ENCODE data around the gene PODXL. TPM values are rescaled to one million over a fixed set of nuclear protein-coding genes. Genes with fewer than 3 reads are reported as not detected.

PODXL gene
- total and polyA plus RNA-seq, 10 of the 15 experiments (the other 5 are each of a cell fraction or from before 2014, with no cell fraction given): 0.04 to 1.8 (median 0.38) TPM

GRCh38 chr7:131553931-131554330 is 2.5 kb downstream of the PODXL start:
- DNase-seq (ENCODE audit: low read depth, low spot score) (no peak), ATAC-seq (no peak), FAIRE-seq (no peak)
- Histone ChIP-seq H3K79me2 (ENCODE audit: control insufficient read depth, insufficient read depth, low read length) (no peaks in the 10 kb centered on the region), H3K27ac (ENCODE audit: control insufficient read depth, insufficient read depth) (no peak overlapping the region), H2AFZ (ENCODE audit: control insufficient read depth, low read depth, low read length) (no peak overlapping the region), H4K20me1 (ENCODE audit: control insufficient read depth, insufficient read depth) (peaks cover 5% of the 10 kb centered on the region; the same call in 1 of the 2 replicates), H3K9ac (ENCODE audit: control insufficient read depth, insufficient read depth, low read length) (no peak overlapping the region), H3K36me3 (ENCODE audit: control insufficient read depth in 2 of 2, insufficient read depth in 2 of 2, low read length in 1 of 2) (no peaks in the 10 kb centered on the region), H3K4me2 (ENCODE audit: control insufficient read depth, insufficient read depth) (no peak overlapping the region), H3K27me3 (replicated peaks in 1 of 2; ENCODE audit: control insufficient read depth in 2 of 2, insufficient read depth in 2 of 2, low read length in 1 of 2) (peaks cover 8 to 36% of the 10 kb centered on the region in 2 experiments), H3K9me3 (replicated peaks; ENCODE audit: control insufficient read depth, insufficient read depth, low read length) (no peaks in the 10 kb centered on the region), H3K4me3 (no peak overlapping the region), H3K4me1 (ENCODE audit: control insufficient read depth, insufficient read depth, low read length) (peaks cover 10% of the 10 kb centered on the region)
- SMC1A ChIA-PET (ENCODE audit: uncharacterized antibody, unreplicated experiment): interaction anchor here (0.6 kb wide), 1 partner anchor 45 kb away, joined by 3 read pairs; no protein-coding TSS in a partner anchor
- CTCF ChIA-PET: interaction anchor here (1.1 to 1.9 kb wide), 3 partner anchors 10 to 29 kb away, joined by 4 to 6 read pairs (median 5); no protein-coding TSS in a partner anchor
- in situ Hi-C loops (cut with MboI): no loop called here
- BruUV-seq (replicated peaks): no TSS peak
- RAD21 ChIA-PET (ENCODE audit: unreplicated experiment): no interaction called here
- TF ChIP-seq POLR2AphosphoS2 (IDR thresholded peaks at IDR 0.05; ENCODE audit: low read depth, low read length) (no peak), IRF3 (IDR thresholded peaks at IDR 0.05) (no peak), HDGF (IDR thresholded peaks at IDR 0.05) (no peak), USF2 (IDR thresholded peaks at IDR 0.05; ENCODE audit: borderline replicate concordance, low read depth, low read length) (no peak), SUZ12 (IDR thresholded peaks at IDR 0.05; ENCODE audit: unreplicated experiment) (no peak), CHD2 (IDR thresholded peaks at IDR 0.05; ENCODE audit: borderline replicate concordance, low read depth, low read length) (no peak), JUNB (IDR thresholded peaks at IDR 0.05) (no peak)
- intact Hi-C loops (cut with micrococcal nuclease; ENCODE audit: unreplicated experiment): no loop called here
- WGBS (ENCODE audit: insufficient coverage, insufficient replicate concordance, low lambda C conversion rate, missing lambda C conversion rate): 32% methylated on average over 4 of the region's 4 CpGs
- POLR2A ChIA-PET: interaction anchor here (0.6 kb wide), 1 partner anchor 1281 kb away, joined by 3 read pairs; no protein-coding TSS in a partner anchor
